H1 (cell line): ENCODE measurements around the gene C22orf23. TPM values are rescaled to one million over a fixed set of nuclear protein-coding genes. Genes with fewer than 3 reads are reported as not detected.
A peak's percentile ranks its signal among the peaks of the same experiment; 100 is the strongest.

ENCODE experiments used
- CTCF ChIA-PET: fragments of 300-600 bp; sonication (Branson Sonifier 250); formaldehyde crosslinking; loops from one replicate; lab custom pipeline; 2021; ENCODE audit not compliant: partially characterized antibody; lab: Charles Lee
- POLR2A ChIA-PET: fragments of 300-600 bp; sonication (Branson Sonifier 250); formaldehyde crosslinking; loops from one replicate; lab custom pipeline; 2021; ENCODE audit warnings: inconsistent platforms; ENCODE audit not compliant: partially characterized antibody; lab: Charles Lee
- DNase-seq, 2 experiments: peaks; one replicate each; pipeline versions ENCODE4 v3.0.0 to v3.0.0-alpha.2; 2010 to 2022; ENCODE audit warnings: low spot score in 2 of 2, low read depth in 1 of 2, mixed read lengths in 1 of 2
- FAIRE-seq: peaks from 2 replicates; lab custom pipeline; 2011; peaks lifted over from hg19 to GRCh38; lab: Jason Lieb, UNC
- H2AFZ ChIP-seq: 2 replicates; pipeline ENCODE4 v1.8.1; 2012; ENCODE audit warnings: low read length, inconsistent platforms
- H2AK5ac ChIP-seq: 2 replicates; pipeline ENCODE4 v1.6.1; 2013; ENCODE audit warnings: low read depth, low read length
- H2BK120ac ChIP-seq: replicated peaks from 2 replicates; pipeline ENCODE3; 2013; ENCODE audit warnings: low read depth, low read length, inconsistent platforms
- H2BK12ac ChIP-seq: 2 replicates; pipeline ENCODE4 v1.6.1; 2013; ENCODE audit warnings: low read depth, low read length
- H2BK15ac ChIP-seq: 2 replicates; pipeline ENCODE4 v1.6.1; 2013; ENCODE audit warnings: low read length
- H2BK20ac ChIP-seq: 2 replicates; pipeline ENCODE4 v1.6.1; 2013; ENCODE audit warnings: low read length
- H2BK5ac ChIP-seq: 2 replicates; pipeline ENCODE4 v1.6.1; 2013; ENCODE audit warnings: low read depth, low read length
- H3K14ac ChIP-seq: 2 replicates; pipeline ENCODE4 v1.6.1; 2013; ENCODE audit warnings: inconsistent platforms; ENCODE audit not compliant: insufficient read length
- H3K18ac ChIP-seq: 2 replicates; pipeline ENCODE4 v1.6.1; 2013; ENCODE audit warnings: low read length; ENCODE audit errors: extremely low read depth
- H3K23ac ChIP-seq: 2 replicates; pipeline ENCODE4 v1.6.1; 2013; ENCODE audit warnings: inconsistent platforms; ENCODE audit not compliant: insufficient read length
- H3K23me2 ChIP-seq: 2 replicates; pipeline ENCODE4 v1.6.1; 2013; ENCODE audit warnings: low read depth, low read length
- H3K27ac ChIP-seq: 2 replicates; pipeline ENCODE4 v1.6.1; 2011; ENCODE audit warnings: low read depth, low read length, inconsistent platforms
- H3K27me3 ChIP-seq, 4 experiments: replicated peaks in 1 of 4; 1 replicate in 1 of 4; 2 replicates in 3 of 4; pipeline versions ENCODE4 v1.6.1 to v1.8.1; 2011 to 2013; ENCODE audit warnings: low read length in 3 of 4, mild to moderate bottlenecking in 3 of 4, inconsistent platforms in 2 of 4, mixed read lengths in 2 of 4, moderate library complexity in 1 of 4; ENCODE audit not compliant: control insufficient read depth in 3 of 4, insufficient read depth in 3 of 4; ENCODE audit errors: extremely low read depth in 1 of 4
- H3K36me3 ChIP-seq, 4 experiments: 2 replicates each; pipeline versions ENCODE4 v1.6.1 to v1.8.1; 2011 to 2013; ENCODE audit warnings: mild to moderate bottlenecking in 4 of 4, low read length in 3 of 4, moderate library complexity in 2 of 4, control low read depth in 1 of 4, inconsistent platforms in 1 of 4; ENCODE audit not compliant: insufficient read depth in 4 of 4, control insufficient read depth in 2 of 4
- H3K4ac ChIP-seq: replicated peaks from 2 replicates; pipeline ENCODE3; 2013; ENCODE audit warnings: low read length, low read depth, mixed read lengths, inconsistent platforms; ENCODE audit not compliant: insufficient read length
- H3K4me1 ChIP-seq, 4 experiments: replicated peaks in 1 of 4; 1 replicate in 1 of 4; 2 replicates in 3 of 4; pipeline versions ENCODE4 v1.6.1 to v1.8.1; 2011 to 2013; ENCODE audit warnings: low read length in 3 of 4, inconsistent platforms in 2 of 4, mixed read lengths in 1 of 4; ENCODE audit not compliant: insufficient read depth in 4 of 4, control insufficient read depth in 3 of 4
- H3K4me2 ChIP-seq, 2 experiments: 2 replicates each; pipeline versions ENCODE4 v1.6.1 to v1.8.1; 2011 to 2013; ENCODE audit warnings: low read depth in 2 of 2, low read length in 2 of 2, control low read depth in 1 of 2, inconsistent platforms in 1 of 2, mild to moderate bottlenecking in 1 of 2; ENCODE audit not compliant: insufficient read depth in 1 of 2
- H3K4me3 ChIP-seq, 4 experiments: fragments of 200-600, 300-600 bp in 1 of 4; sonication (generic), shearing (Covaris generic), sonication (Bioruptor Twin) in 1 of 4; 2 replicates each; pipeline versions ENCODE4 v1.5.1 to v1.8.1; 2011 to 2016; ENCODE audit warnings: low read length in 4 of 4, low read depth in 3 of 4, control low read depth in 2 of 4, inconsistent platforms in 2 of 4, mild to moderate bottlenecking in 2 of 4, mixed read lengths in 1 of 4, moderate library complexity in 1 of 4; ENCODE audit not compliant: insufficient read depth in 2 of 4; ENCODE audit errors: extremely low read depth in 1 of 4
- H3K56ac ChIP-seq: replicated peaks from 2 replicates; pipeline ENCODE3; 2013; ENCODE audit warnings: low read depth, mild to moderate bottlenecking, mixed read lengths, low read length, inconsistent platforms; ENCODE audit not compliant: insufficient read length
- H3K79me1 ChIP-seq: 2 replicates; pipeline ENCODE4 v1.6.1; 2013; ENCODE audit warnings: low read depth, low read length, control low read depth
- H3K79me2 ChIP-seq, 2 experiments: 2 replicates each; pipeline versions ENCODE4 v1.6.1 to v1.8.1; 2012 to 2013; ENCODE audit warnings: low read length in 2 of 2, mild to moderate bottlenecking in 2 of 2, inconsistent platforms in 1 of 2; ENCODE audit not compliant: insufficient read depth in 2 of 2, control insufficient read depth in 1 of 2
- H3K9ac ChIP-seq, 4 experiments: replicated peaks in 1 of 4; 1 replicate in 1 of 4; 2 replicates in 3 of 4; pipeline versions ENCODE4 v1.6.1 to v1.8.1; 2011 to 2013; ENCODE audit warnings: low read depth in 3 of 4, low read length in 3 of 4, control low read depth in 2 of 4, mild to moderate bottlenecking in 2 of 4, moderate library complexity in 2 of 4, inconsistent platforms in 1 of 4; ENCODE audit errors: extremely low read depth in 1 of 4
- H3K9me3 ChIP-seq, 2 experiments: 2 replicates each; pipeline versions ENCODE4 v1.6.1 to v1.8.1; 2012 to 2013; ENCODE audit warnings: mild to moderate bottlenecking in 2 of 2, moderate library complexity in 2 of 2, control low read depth in 1 of 2, inconsistent platforms in 1 of 2, low read depth in 1 of 2, low read length in 1 of 2, mixed read lengths in 1 of 2; ENCODE audit not compliant: insufficient read depth in 2 of 2
- H4K20me1 ChIP-seq, 2 experiments: replicated peaks in 1 of 2; 2 replicates each; pipeline versions ENCODE3 to v1.8.1; 2011 to 2013; ENCODE audit warnings: inconsistent platforms in 2 of 2, low read length in 2 of 2, mild to moderate bottlenecking in 1 of 2; ENCODE audit not compliant: insufficient read depth in 2 of 2, control insufficient read depth in 1 of 2
- H4K5ac ChIP-seq: 2 replicates; pipeline ENCODE4 v1.6.1; 2013; ENCODE audit warnings: low read length, low read depth, mixed read lengths, inconsistent platforms; ENCODE audit not compliant: insufficient read length
- H4K8ac ChIP-seq: 2 replicates; pipeline ENCODE4 v1.8.0; 2013; ENCODE audit warnings: mild to moderate bottlenecking, moderate library complexity, low read length, inconsistent platforms; ENCODE audit not compliant: insufficient read depth; ENCODE audit errors: extremely low read depth
- H4K91ac ChIP-seq: replicated peaks from 2 replicates; pipeline ENCODE3; 2013; ENCODE audit warnings: low read length, mixed read lengths, inconsistent platforms; ENCODE audit not compliant: insufficient read length
- CEBPB ChIP-seq: IDR thresholded peaks from 2 replicates; pipeline ENCODE4 v1.6.1; 2012; ENCODE audit warnings: low read depth, low read length
- CREB1 ChIP-seq: IDR thresholded peaks from 2 replicates; pipeline ENCODE4 v1.6.1; 2012; ENCODE audit warnings: inconsistent platforms
- CTCF ChIP-seq, 3 experiments: IDR thresholded peaks; 1 replicate in 2 of 3; 2 replicates in 1 of 3; pipeline versions ENCODE4 v1.5.1 to v1.6.1; 2011; ENCODE audit warnings: low read length in 3 of 3, mild to moderate bottlenecking in 3 of 3, inconsistent platforms in 2 of 3, low read depth in 1 of 3, moderate library complexity in 1 of 3; ENCODE audit not compliant: insufficient read depth in 1 of 3; ENCODE audit errors: control extremely low read depth in 1 of 3
- EGR1 ChIP-seq: IDR thresholded peaks from 2 replicates; pipeline ENCODE4 v1.6.1; 2011; ENCODE audit warnings: low read depth, low read length, borderline replicate concordance
- EZH2 ChIP-seq: fragments of 200-600 bp; sonication (generic); IDR thresholded peaks from 2 replicates; pipeline ENCODE4 v1.7.1; 2012; ENCODE audit warnings: low read depth, mild to moderate bottlenecking, moderate library complexity, low read length, inconsistent platforms; ENCODE audit not compliant: severe bottlenecking
- GTF2F1 ChIP-seq: IDR thresholded peaks from 2 replicates; pipeline ENCODE4 v1.6.1; 2012; ENCODE audit warnings: low read depth, low read length, improper control_type of control experiment, borderline replicate concordance
- NRF1 ChIP-seq: IDR thresholded peaks from 2 replicates; pipeline ENCODE4 v1.6.1; 2011; ENCODE audit warnings: mild to moderate bottlenecking, low read depth, low read length, improper control_type of control experiment
- PHF8 ChIP-seq: fragments of 200-600 bp; sonication (generic); conservative IDR thresholded peaks from 2 replicates; pipeline ENCODE4 v1.7.1; 2012; ENCODE audit warnings: low read depth, mild to moderate bottlenecking, inconsistent platforms, low read length, moderate library complexity
- POLR2AphosphoS5 ChIP-seq: IDR thresholded peaks from 2 replicates; pipeline ENCODE4 v1.6.1; 2011; ENCODE audit warnings: low read depth, low read length
- SP1 ChIP-seq: IDR thresholded peaks from 2 replicates; pipeline ENCODE4 v1.6.1; 2011; ENCODE audit warnings: low read depth, low read length
- SRF ChIP-seq: IDR thresholded peaks from 2 replicates; pipeline ENCODE4 v1.6.1; 2011; ENCODE audit warnings: mild to moderate bottlenecking, low read depth, low read length, moderate library complexity
- ZNF274 ChIP-seq: IDR thresholded peaks from 2 replicates; pipeline ENCODE4 v1.7.0; 2012; ENCODE audit warnings: low read length, borderline replicate concordance; ENCODE audit errors: extremely low read depth
- WGBS, 2 experiments: shearing (Covaris generic) in 1 of 2; methylation state at CpG; one replicate each; pipeline versions ENCODE4 v1.1.6 to v1.1.7; 2013 to 2015; ENCODE audit warnings: low lambda C conversion rate in 2 of 2, mixed read lengths in 2 of 2, inconsistent platforms in 1 of 2, low coverage in 1 of 2, missing lambda C conversion rate in 1 of 2; ENCODE audit not compliant: insufficient replicate concordance in 2 of 2, insufficient coverage in 1 of 2, insufficient read length in 1 of 2; ENCODE audit errors: extremely low coverage in 1 of 2, missing lambda C conversion rate in 1 of 2; 5-methylcytosine and 5-hydroxymethylcytosine counted together
- polyA plus RNA-seq, 7 experiments: library from polyadenylated mRNA; depleted of rRNA in 3 of 7; stranded (reverse) in 5 of 7; unstranded in 2 of 7; fragments of >200 nt in 5 of 7; fragments of 200-250 nt in 2 of 7; gene quantifications; 1 replicate in 5 of 7; 2 replicates in 1 of 7; 4 replicates in 1 of 7; pipeline versions ENCODE4 v1.2.1 to v1.2.3, GENCODE V29; 2011 to 2013; ENCODE audit warnings: missing spikeins in 2 of 7, mixed read lengths in 2 of 7
- total RNA-seq: library from RNA; stranded (reverse); fragmentation: NEBNext Ultra II Directional; extraction: Animal tissue kit (Norgen Biotek cat#: 25700); gene quantifications from 2 replicates; pipeline ENCODE4 v1.2.1, GENCODE V29; 2021

Gene C22orf23
- total and polyA plus RNA-seq, 2 of the 8 experiments (the other 6 are each of a cell fraction or from before 2014, with no cell fraction given): 0.50 to 0.54 TPM

DNA sequence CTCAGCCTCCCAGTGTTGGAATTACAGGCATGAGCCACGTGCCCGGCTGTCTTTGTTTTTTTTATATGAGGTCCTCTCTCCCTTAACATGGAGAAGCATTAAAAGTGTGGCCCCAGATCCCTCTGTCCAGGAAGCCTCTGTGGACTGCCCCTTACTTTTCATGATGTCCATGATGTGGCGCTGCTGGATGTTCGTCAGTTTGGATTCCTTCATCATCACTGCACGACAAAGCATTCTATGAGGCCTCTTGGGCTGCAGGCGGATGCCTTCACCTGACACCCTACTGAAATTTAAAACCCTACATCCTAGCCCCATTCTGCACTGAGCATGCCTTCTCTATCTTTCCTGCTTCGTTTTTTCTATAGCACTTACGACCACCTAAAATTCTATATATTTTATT, 2.1 kb downstream of the C22orf23 start:
- H3K14ac ChIP-seq: no peak overlapping the region
- no peak overlapping the region for H2AK5ac ChIP-seq
- H3K27ac ChIP-seq: no peak overlapping the region
- peak overlapping the region; percentile 32 for H3K18ac ChIP-seq
- no peak overlapping the region for H4K91ac ChIP-seq
- no peaks in the 10 kb centered on the region for H4K20me1 ChIP-seq
- H3K56ac ChIP-seq: no peak overlapping the region
- H3K4ac ChIP-seq: no peak overlapping the region
- no peak overlapping the region for H2BK20ac ChIP-seq
- POLR2A ChIA-PET: interaction anchor here (1.4 to 1.7 kb wide), 3 partner anchors 10 to 58 kb away, joined by 3 to 4 read pairs (median 4); partner anchors contain the start of gene MICALL1
- no peak overlapping the region for H3K23ac ChIP-seq
- CTCF ChIA-PET: interaction anchor here (0.6 to 7.9 kb wide), 9 partner anchors 10 to 375 kb away, joined by 3 to 48 read pairs (median 3); no protein-coding TSS in a partner anchor
- no peak overlapping the region for H3K4me2 ChIP-seq
- H3K79me1 ChIP-seq: peaks cover 4% of the 10 kb centered on the region; the same call in 1 of the 2 replicates
- H3K9me3 ChIP-seq: no peaks in the 10 kb centered on the region
- H2BK15ac ChIP-seq: no peak overlapping the region
- no peak overlapping the region for H3K4me3 ChIP-seq
- H3K79me2 ChIP-seq: peaks cover 0 to 14% of the 10 kb centered on the region in 2 experiments; a peak in 2 of 4 replicates
- H4K8ac ChIP-seq: no peak overlapping the region
- no peak for DNase-seq
- WGBS, 2 experiments: 70% methylated on average over 8 of the region's 8 CpGs; no CpG with 5 or more reads in 1 of the 2 experiments
- no peaks in the 10 kb centered on the region; a peak in 4 of 7 replicates for H3K27me3 ChIP-seq
- FAIRE-seq: no peak
- H3K9ac ChIP-seq: no peak overlapping the region
- peaks cover 6% of the 10 kb centered on the region for H3K23me2 ChIP-seq
- H2BK120ac ChIP-seq: no peak overlapping the region
- H3K36me3 ChIP-seq: no peaks in the 10 kb centered on the region; a peak in 1 of 8 replicates
- H2AFZ ChIP-seq: no peak overlapping the region
- H3K4me1 ChIP-seq: peaks cover 0 to 10% (median 4%) of the 10 kb centered on the region in 4 experiments; a peak in 4 of 7 replicates
- H4K5ac ChIP-seq: no peak overlapping the region
- H2BK5ac ChIP-seq: no peak overlapping the region
- H2BK12ac ChIP-seq: no peak overlapping the region
- no peak for TF ChIP-seq GTF2F1
- TF ChIP-seq PHF8: no peak
- no peak for TF ChIP-seq ZNF274
- peak in 1 of 3 experiments; percentile 20; a peak in 1 of 4 replicates for TF ChIP-seq CTCF (IDR thresholded peaks at IDR 0.05; ENCODE audit: control extremely low read depth in 1 of 3, insufficient read depth in 1 of 3, low read depth in 1 of 3, low read length in 3 of 3)
- TF ChIP-seq CEBPB: no peak
- TF ChIP-seq POLR2AphosphoS5: no peak
- TF ChIP-seq SRF: no peak
- TF ChIP-seq SP1: no peak
- TF ChIP-seq EGR1: no peak
- TF ChIP-seq EZH2: no peak
- TF ChIP-seq CREB1: peak; percentile 90
- TF ChIP-seq NRF1: no peak
